Osteoblast (primary cell): ENCODE data around the gene ZDHHC14. TPM values are rescaled to one million over a fixed set of nuclear protein-coding genes. Genes with fewer than 3 reads are reported as not detected.

ENCODE experiments used
- DNase-seq: peaks from one replicate; pipeline ENCODE4 v3.0.0; 2011; ENCODE audit warnings: low spot score, mixed read lengths; ENCODE audit not compliant: insufficient read length; ENCODE audit errors: missing footprints
- H2AFZ ChIP-seq: 2 replicates; pipeline ENCODE4 v1.6.0; 2011; ENCODE audit warnings: mild to moderate bottlenecking, low read length
- H3K27ac ChIP-seq: 2 replicates; pipeline ENCODE4 v1.5.1; 2011; ENCODE audit warnings: mild to moderate bottlenecking, low read depth, low read length, moderate library complexity
- H3K27me3 ChIP-seq: 2 replicates; pipeline ENCODE4 v1.6.0; 2012; ENCODE audit warnings: mild to moderate bottlenecking, control low read depth, inconsistent platforms, low read length, moderate library complexity; ENCODE audit not compliant: insufficient read depth
- H3K36me3 ChIP-seq: 2 replicates; pipeline ENCODE4 v1.5.1; 2011; ENCODE audit warnings: mild to moderate bottlenecking, low read length, control low read depth, moderate library complexity; ENCODE audit not compliant: insufficient read depth
- H3K4me1 ChIP-seq: 2 replicates; pipeline ENCODE4 v1.5.1; 2011; ENCODE audit warnings: mild to moderate bottlenecking, low read length, control low read depth, moderate library complexity; ENCODE audit not compliant: insufficient read depth
- H3K4me2 ChIP-seq: 2 replicates; pipeline ENCODE4 v1.6.0; 2011; ENCODE audit warnings: mild to moderate bottlenecking, low read length; ENCODE audit not compliant: insufficient read depth
- H3K4me3 ChIP-seq: fragments of 200-600 bp; sonication (generic); 3 replicates; pipeline ENCODE4 v1.5.1; 2012; ENCODE audit warnings: mild to moderate bottlenecking, low read length, inconsistent platforms; ENCODE audit not compliant: insufficient read depth
- H3K79me2 ChIP-seq: 2 replicates; pipeline ENCODE4 v1.6.0; 2012; ENCODE audit warnings: mild to moderate bottlenecking, low read length, control low read depth, inconsistent platforms; ENCODE audit not compliant: insufficient read depth
- H3K9me3 ChIP-seq: 2 replicates; pipeline ENCODE4 v1.5.1; 2011; ENCODE audit warnings: low read depth, low read length, control low read depth
- H4K20me1 ChIP-seq: 2 replicates; pipeline ENCODE4 v1.6.0; 2012; ENCODE audit warnings: mild to moderate bottlenecking, low read length, control low read depth; ENCODE audit not compliant: insufficient read depth
- CTCF ChIP-seq: IDR thresholded peaks from 2 replicates; pipeline ENCODE4 v1.5.1; 2011; ENCODE audit warnings: mild to moderate bottlenecking, low read depth, low read length, moderate library complexity; ENCODE audit errors: extremely low read depth
- total RNA-seq: library from RNA; depleted of rRNA; stranded (reverse); fragments of >200 nt; gene quantifications from 2 replicates; pipeline ENCODE4 v1.2.3, GENCODE V29; 2012

Gene ZDHHC14
- total RNA-seq, 1 donor = 1.4 TPM

- no peak for TF ChIP-seq CTCF
- no peak for DNase-seq
- Histone ChIP-seq H3K27me3 (no peaks in the 10 kb centered on the region), H3K4me1 (peaks cover 4% of the 10 kb centered on the region), H2AFZ (no peak overlapping the region), H3K9me3 (no peaks in the 10 kb centered on the region), H3K4me3 (no peak overlapping the region), H4K20me1 (no peaks in the 10 kb centered on the region), H3K79me2 (no peaks in the 10 kb centered on the region), H3K36me3 (no peaks in the 10 kb centered on the region), H3K27ac (no peak overlapping the region), H3K4me2 (no peak overlapping the region)
These were observed 138.5 kb downstream of the ZDHHC14 start for GRCh38 chr6:157519255-157520116.

DNA sequence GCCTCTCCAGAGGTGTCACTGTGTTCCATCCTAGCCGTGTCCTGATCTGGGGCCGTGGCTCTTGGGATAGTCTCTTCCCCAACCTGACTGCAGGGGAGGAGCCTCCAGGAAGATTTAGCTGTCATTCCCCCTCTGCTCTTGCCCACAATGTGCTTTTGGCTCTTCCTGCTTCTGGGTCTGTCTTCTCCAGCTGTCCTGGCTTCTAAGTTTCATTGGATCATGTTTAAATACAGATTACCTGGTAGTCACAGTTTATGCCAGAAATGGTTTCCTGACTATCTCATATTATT, 139.1 kb downstream of the ZDHHC14 start:
- Histone ChIP-seq H3K36me3 (no peaks in the 10 kb centered on the region), H4K20me1 (no peaks in the 10 kb centered on the region), H3K4me2 (no peak overlapping the region), H3K4me1 (peaks cover 2% of the 10 kb centered on the region), H3K27ac (no peak overlapping the region), H3K4me3 (no peak overlapping the region), H2AFZ (no peak overlapping the region), H3K9me3 (no peaks in the 10 kb centered on the region), H3K79me2 (no peaks in the 10 kb centered on the region), H3K27me3 (no peaks in the 10 kb centered on the region)
- no peak for TF ChIP-seq CTCF
- DNase-seq = no peak

- no peaks in the 10 kb centered on the region for H3K4me1 ChIP-seq
- H3K36me3 ChIP-seq = no peaks in the 10 kb centered on the region
- no peak overlapping the region for H3K27ac ChIP-seq
- H4K20me1 ChIP-seq = no peaks in the 10 kb centered on the region
- no peaks in the 10 kb centered on the region for H3K27me3 ChIP-seq
- no peak overlapping the region for H2AFZ ChIP-seq
- H3K4me3 ChIP-seq = no peak overlapping the region
- DNase-seq = no peak
- H3K79me2 ChIP-seq = no peaks in the 10 kb centered on the region
- no peak for TF ChIP-seq CTCF
- no peak overlapping the region for H3K4me2 ChIP-seq
- no peaks in the 10 kb centered on the region for H3K9me3 ChIP-seq
These were observed 139.8 kb downstream of the ZDHHC14 start for GRCh38 chr6:157520596-157521361.
